Measurements from ENCODE around the gene TMEM82. TPM values are rescaled to one million over a fixed set of nuclear protein-coding genes. Genes with fewer than 3 reads are reported as not detected.

Gene TMEM82
- total and polyA plus RNA-seq, 9 of the 15 experiments (the other 6 are each of a cell fraction or from before 2014, with no cell fraction given), result not detected

- Histone ChIP-seq H3K36me3 (ENCODE audit: control insufficient read depth, insufficient read depth, low read length) (peaks cover 29% of the 10 kb centered on the region; the same call in 2 of the 3 replicates), H3K9me1 (ENCODE audit: control insufficient read depth, insufficient read depth, low read length) (no peaks in the 10 kb centered on the region), H3K4me1 (replicated peaks in 1 of 2; ENCODE audit: control insufficient read depth in 2 of 2, insufficient read depth in 2 of 2, low read length in 2 of 2) (peaks cover 0 to 10% of the 10 kb centered on the region in 2 experiments; a peak in 2 of 5 replicates), H3K27me3 (ENCODE audit: control insufficient read depth in 2 of 2, insufficient read depth in 2 of 2, low read length in 2 of 2) (no peaks in the 10 kb centered on the region), H3K79me2 (ENCODE audit: control insufficient read depth, insufficient read depth, low read length) (peaks cover 57% of the 10 kb centered on the region), H2AFZ (ENCODE audit: low read depth, low read length) (no peak overlapping the region), H4K20me1 (replicated peaks; ENCODE audit: control insufficient read depth, insufficient read depth, low read length) (peaks cover 7% of the 10 kb centered on the region), H3K9ac (ENCODE audit: insufficient read depth in 1 of 2, low read depth in 2 of 2, low read length in 2 of 2) (no peak overlapping the region), H3K27ac (ENCODE audit: extremely low read depth, low read depth, low read length) (no peak overlapping the region), H3K4me2 (ENCODE audit: insufficient read depth, low read length) (no peak overlapping the region), H3K4me3 (no peak overlapping the region), H3K9me3 (replicated peaks; ENCODE audit: control insufficient read depth, insufficient read depth, low read depth, low read length) (no peaks in the 10 kb centered on the region)
- no peak for FAIRE-seq
- in situ Hi-C loops (cut with MboI), result no loop called here
- ChIA-PET CTCF (ENCODE audit: low intra/inter-chr PET ratio) (no interaction called here), POLR2A (interaction anchor here (0.9 kb wide), 2 partner anchors 17 to 32 kb away, joined by 3 read pairs; no protein-coding TSS in a partner anchor)
- intact Hi-C loops (cut with micrococcal nuclease), result no loop called here
- no TSS peak for BruUV-seq (replicated peaks)
- 85% methylated on average over 2 of the region's 2 CpGs for WGBS (ENCODE audit: insufficient coverage, low coverage, missing lambda C conversion rate)
- DNase-seq (ENCODE audit: extremely low read depth in 1 of 4, low spot score in 3 of 4), result no peak
- no peak for ATAC-seq
- TF ChIP-seq CBFB (CRISPR knock-in tag; IDR thresholded peaks at IDR 0.05) (no peak), ARID4B (CRISPR knock-in tag; IDR thresholded peaks at IDR 0.05) (no peak), STAG1 (CRISPR knock-in tag; IDR thresholded peaks at IDR 0.05; ENCODE audit: borderline replicate concordance) (no peak), HNRNPL (IDR thresholded peaks at IDR 0.05; ENCODE audit: low read depth, low read length) (no peak), FOXP4 (CRISPR knock-in tag; IDR thresholded peaks at IDR 0.05; ENCODE audit: borderline replicate concordance) (no peak), BCOR (IDR thresholded peaks at IDR 0.05) (peak; percentile 42; the same call in 1 of the 2 replicates), TAF9B (IDR thresholded peaks at IDR 0.05; ENCODE audit: partially characterized antibody) (no peak), HDAC3 (IDR thresholded peaks at IDR 0.05; ENCODE audit: borderline replicate concordance, partially characterized antibody) (no peak), SAFB (IDR thresholded peaks at IDR 0.05; ENCODE audit: borderline replicate concordance, low read depth, low read length) (no peak), SMAD4 (CRISPR knock-in tag; conservative IDR thresholded peaks at IDR 0.05) (no peak), RFX7 (CRISPR knock-in tag; IDR thresholded peaks at IDR 0.05) (no peak)
- TF ChIP-seq, protein P1, sequence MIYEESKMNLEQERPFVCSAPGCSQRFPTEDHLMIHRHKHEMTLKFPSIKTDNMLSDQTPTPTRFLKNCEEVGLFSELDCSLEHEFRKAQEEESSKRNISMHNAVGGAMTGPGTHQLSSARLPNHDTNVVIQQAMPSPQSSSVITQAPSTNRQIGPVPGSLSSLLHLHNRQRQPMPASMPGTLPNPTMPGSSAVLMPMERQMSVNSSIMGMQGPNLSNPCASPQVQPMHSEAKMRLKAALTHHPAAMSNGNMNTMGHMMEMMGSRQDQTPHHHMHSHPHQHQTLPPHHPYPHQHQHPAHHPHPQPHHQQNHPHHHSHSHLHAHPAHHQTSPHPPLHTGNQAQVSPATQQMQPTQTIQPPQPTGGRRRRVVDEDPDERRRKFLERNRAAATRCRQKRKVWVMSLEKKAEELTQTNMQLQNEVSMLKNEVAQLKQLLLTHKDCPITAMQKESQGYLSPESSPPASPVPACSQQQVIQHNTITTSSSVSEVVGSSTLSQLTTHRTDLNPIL (CRISPR knock-in tag; IDR thresholded peaks at IDR 0.05), result no peak
- TF ChIP-seq, protein P2, sequence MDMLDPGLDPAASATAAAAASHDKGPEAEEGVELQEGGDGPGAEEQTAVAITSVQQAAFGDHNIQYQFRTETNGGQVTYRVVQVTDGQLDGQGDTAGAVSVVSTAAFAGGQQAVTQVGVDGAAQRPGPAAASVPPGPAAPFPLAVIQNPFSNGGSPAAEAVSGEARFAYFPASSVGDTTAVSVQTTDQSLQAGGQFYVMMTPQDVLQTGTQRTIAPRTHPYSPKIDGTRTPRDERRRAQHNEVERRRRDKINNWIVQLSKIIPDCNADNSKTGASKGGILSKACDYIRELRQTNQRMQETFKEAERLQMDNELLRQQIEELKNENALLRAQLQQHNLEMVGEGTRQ (CRISPR knock-in tag; IDR thresholded peaks at IDR 0.05), result no peak
Observed at GRCh38 chr1:15698201-15698600, 44.1 kb upstream of the TMEM82 start.
